Stimulated activated CD4-positive, alpha-beta T cell treated with anti-CD3 and anti-CD28 coated beads, TNF-alpha, amount 100 ng/mL, for 48 hours (primary cell): ENCODE data around the gene PDE6B.
"Not testable (repeated sequence)": the region's sequence is repeated elsewhere in the genome, so short reads cannot be mapped to it uniquely, and the experiment has no call there.

ENCODE experiments used
- DNase-seq, 3 donors: peaks; one replicate each; pipeline ENCODE4 v3.0.0-alpha.2; 2020; ENCODE audit warnings: low read depth in 3 of 3

PDE6B gene

GRCh38 chr4:656436-657337 is 31.3 kb downstream of the PDE6B start:
- no peak for DNase-seq

GRCh38 chr4:657338-657833 is 32.0 kb downstream of the PDE6B start:
- DNase-seq = no peak

- DNase-seq = no peak
Observed at GRCh38 chr4:657834-658667, 32.7 kb downstream of the PDE6B start.

- DNase-seq = no peak
Observed at GRCh38 chr4:658681-659667, 33.6 kb downstream of the PDE6B start.

- no peak for DNase-seq
Observed at GRCh38 chr4:659851-660250, 34.5 kb downstream of the PDE6B start.

GRCh38 chr4:660401-660800 is 35.0 kb downstream of the PDE6B start:
- no peak for DNase-seq

GRCh38 chr4:661231-661630 is 35.9 kb downstream of the PDE6B start:
- no peak for DNase-seq

GRCh38 chr4:661881-662761 is 36.7 kb downstream of the PDE6B start:
- DNase-seq = no peak

- no peak for DNase-seq
Observed at GRCh38 chr4:663046-663437, 37.7 kb downstream of the PDE6B start.

GRCh38 chr4:663438-664428 is 38.4 kb downstream of the PDE6B start:
- DNase-seq = peak in 2 of 3 donors; percentile 55 to 75

- DNase-seq = no peak
Observed at GRCh38 chr4:664713-665231, 39.4 kb downstream of the PDE6B start.

GRCh38 chr4:665381-665750 is 40.0 kb downstream of the PDE6B start:
- no peak for DNase-seq

GRCh38 chr4:665751-666435 is 40.5 kb downstream of the PDE6B start:
- DNase-seq = no peak

GRCh38 chr4:666436-666810 is 41.0 kb downstream of the PDE6B start:
- no peak for DNase-seq

GRCh38 chr4:666822-667544 is 41.6 kb downstream of the PDE6B start:
- DNase-seq = no peak

GRCh38 chr4:667545-667925 is 42.2 kb downstream of the PDE6B start:
- no peak for DNase-seq

- DNase-seq = not testable (repeated sequence)
Observed at GRCh38 chr4:668219-668618, 42.8 kb downstream of the PDE6B start.
